Iris pigment epithelial cell (primary cell): Measurements from ENCODE around the gene MAN1B1.
A peak's percentile ranks its signal among the peaks of the same experiment; 100 is the strongest.

Experiments used
- DNase-seq: peaks from one replicate; pipeline ENCODE4 v3.0.0-alpha.2; 2011; ENCODE audit warnings: low read depth

MAN1B1 gene

DNA sequence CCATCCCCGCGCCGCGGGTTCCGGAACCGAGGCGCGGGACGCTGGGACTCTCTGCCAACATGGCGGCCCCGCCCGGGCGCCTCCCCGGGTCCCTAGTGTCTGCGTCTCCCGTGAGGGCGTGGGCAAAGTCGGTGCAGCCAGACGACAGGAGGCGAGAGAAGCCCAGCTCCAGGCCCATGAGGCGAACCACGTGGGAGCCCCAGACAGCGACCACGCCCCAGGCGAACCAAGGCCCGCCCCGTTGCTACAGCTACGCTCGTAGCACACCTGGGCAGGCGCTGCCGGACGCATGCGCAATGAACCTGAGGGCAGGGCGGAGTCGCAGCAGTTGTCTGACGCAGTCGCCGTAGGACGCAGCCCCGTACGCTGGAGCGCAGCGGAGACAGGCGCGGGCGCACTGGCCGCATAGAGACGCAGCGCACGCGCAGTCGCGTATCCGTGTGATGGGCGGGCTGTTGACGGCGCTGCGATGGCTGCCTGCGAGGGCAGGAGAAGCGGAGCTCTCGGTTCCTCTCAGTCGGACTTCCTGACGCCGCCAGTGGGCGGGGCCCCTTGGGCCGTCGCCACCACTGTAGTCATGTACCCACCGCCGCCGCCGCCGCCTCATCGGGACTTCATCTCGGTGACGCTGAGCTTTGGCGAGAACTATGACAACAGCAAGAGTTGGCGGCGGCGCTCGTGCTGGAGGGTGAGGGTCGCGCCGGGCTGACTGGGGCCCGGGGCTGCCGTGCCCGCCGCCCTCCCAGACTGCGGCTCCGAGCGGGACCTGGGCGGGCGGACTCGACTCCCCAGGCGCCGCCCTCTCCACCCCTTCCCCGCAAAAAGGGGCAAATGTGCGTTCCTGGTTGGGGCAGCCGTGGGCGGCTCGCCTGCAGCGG, at the start of gene MAN1B1:
Gene MAN1B1 (plus strand): TSS at position 455 of the 878 bp plus-strand sequence. CDS start 15 bp downstream, at position 470.
- DNase-seq, result peak; percentile 99

DNA sequence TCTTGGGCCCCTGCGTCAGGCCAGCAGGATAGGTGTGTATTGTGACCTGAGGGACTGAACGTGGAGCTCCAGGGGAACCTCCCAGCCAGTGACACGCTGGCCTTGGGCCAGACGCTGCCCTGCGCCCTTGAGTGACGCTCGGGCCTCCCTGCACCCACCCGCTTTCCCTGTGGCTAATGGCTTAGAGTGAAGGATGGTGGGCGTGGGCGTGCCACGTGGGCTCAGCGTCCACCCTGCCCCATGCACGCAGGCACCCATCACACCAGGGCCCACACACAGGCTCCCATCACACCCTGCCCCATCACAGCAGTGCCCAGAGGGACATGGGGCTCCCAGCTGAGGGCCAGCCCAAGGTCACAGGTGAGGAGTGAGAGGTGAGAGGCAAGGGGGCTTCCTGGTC, 49.8 kb upstream of the MAN1B1 start:
- no peak for DNase-seq

DNA sequence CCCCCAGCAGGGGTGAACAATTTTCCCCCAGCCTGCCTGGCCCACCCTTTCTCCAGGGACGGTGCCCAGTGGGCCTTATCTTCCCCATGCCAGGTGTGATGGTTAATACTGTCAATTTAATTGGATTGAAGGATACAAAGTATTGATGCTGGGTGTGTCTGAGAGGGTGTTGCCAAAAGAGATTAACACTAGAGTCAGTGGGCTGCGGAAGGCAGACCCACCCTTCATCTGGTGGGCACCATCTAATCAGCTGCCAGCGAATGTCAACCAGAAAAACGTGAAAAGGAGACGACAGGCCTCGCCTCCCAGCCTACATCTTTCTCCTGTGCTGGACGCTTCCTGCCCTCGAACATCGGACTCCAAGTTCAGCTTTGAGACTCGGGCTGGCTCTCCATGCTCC, 49.3 kb upstream of the MAN1B1 start:
- no peak for DNase-seq

DNA sequence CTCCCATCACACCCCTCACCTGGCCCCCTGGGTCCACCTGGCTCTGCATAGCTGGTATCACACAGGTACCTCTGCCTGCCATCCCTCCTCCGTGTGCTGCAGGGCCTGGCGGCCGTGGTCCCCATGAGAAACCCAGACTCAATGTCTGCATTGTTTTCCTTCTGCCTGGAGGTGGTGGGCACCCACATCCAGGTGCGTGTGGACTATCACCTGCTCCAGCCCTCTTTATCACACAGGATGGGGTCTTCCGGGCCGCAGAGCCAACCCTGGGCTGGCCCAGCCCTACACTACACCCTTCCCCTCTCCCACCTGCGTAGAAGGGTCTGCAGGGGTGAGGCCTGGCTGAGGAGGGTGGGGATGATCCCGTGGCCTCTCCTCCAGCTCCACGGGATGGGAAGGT, 47.9 kb upstream of the MAN1B1 start:
- no peak for DNase-seq

DNA sequence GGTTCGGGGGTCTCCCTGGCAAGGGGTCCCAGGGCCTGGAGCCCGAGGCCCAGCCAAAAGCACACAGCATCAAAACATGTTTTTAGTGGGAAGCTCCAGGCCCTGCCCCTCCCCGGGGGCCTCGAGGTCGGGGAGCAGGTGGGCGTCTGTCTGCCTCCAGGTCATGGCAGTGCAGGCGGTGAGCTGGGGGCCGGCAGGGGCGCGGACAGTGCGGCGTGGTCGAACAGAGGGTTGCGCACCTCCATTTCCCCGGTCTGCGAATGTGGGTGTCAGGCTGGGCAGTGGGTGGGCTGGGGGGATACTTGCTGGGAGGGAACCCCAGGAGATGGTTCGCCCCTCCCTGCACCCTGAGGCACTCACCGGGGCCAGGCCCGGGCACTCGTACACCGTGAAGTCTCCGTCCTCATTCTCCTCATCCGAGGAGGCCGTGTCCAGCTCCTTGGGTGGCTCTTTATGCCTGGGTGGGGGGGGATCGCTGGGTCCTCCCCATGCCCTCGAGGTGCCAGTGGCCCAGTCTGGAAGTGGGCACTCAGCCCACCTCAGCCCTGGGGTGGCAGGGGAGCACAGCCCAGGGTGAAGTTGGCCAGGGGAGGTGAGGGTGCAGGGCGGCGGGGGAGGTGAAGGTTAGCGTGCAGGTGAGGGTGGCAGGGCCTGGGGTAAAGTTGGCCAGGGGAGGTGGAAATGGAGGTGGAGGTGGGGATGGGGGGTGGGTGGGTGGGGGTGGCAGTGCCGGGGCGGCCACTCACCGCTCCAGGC, 47.0 kb upstream of the MAN1B1 start:
- DNase-seq, result no peak

DNA sequence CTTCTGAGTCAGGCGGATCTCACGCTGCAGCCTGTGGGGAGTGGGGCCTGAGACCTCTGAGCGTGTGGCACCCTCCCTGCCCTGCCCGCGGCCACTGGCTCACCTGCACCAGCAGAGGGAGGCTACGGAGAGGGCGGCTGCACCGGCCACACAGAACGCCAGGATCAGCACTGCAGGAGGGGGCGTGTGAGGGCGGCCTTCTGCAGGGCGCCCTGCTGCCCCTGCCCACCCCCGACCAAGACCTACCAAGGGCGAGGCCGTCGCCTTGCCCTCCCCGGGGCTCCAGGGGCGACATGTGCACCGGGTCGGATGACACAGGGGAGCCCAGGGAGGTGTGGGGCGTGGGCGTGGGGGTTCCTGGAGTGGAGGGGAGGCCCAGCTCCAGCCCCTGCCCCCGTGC, 46.2 kb upstream of the MAN1B1 start:
- no peak for DNase-seq

DNA sequence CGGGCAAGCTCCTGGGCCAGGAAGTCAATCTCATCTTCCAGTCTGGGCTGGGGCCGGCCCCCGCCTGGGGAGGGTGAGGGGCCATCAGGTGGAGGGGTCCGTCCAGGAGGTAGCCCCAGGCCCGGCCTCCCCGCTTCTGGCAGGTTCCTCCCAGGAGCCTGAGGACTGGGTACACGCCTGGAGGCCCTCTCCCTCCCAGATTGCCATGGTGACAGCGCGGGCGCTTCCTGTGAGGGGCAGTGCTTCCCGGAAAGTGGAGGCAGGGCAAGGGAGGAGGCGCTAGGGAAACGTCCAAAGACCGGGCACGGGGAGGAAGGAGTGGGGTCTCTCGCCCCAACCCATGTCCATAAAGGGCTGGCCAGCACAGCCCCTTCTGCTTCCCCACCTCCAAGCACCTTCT, 45.7 kb upstream of the MAN1B1 start:
- DNase-seq, result no peak

DNA sequence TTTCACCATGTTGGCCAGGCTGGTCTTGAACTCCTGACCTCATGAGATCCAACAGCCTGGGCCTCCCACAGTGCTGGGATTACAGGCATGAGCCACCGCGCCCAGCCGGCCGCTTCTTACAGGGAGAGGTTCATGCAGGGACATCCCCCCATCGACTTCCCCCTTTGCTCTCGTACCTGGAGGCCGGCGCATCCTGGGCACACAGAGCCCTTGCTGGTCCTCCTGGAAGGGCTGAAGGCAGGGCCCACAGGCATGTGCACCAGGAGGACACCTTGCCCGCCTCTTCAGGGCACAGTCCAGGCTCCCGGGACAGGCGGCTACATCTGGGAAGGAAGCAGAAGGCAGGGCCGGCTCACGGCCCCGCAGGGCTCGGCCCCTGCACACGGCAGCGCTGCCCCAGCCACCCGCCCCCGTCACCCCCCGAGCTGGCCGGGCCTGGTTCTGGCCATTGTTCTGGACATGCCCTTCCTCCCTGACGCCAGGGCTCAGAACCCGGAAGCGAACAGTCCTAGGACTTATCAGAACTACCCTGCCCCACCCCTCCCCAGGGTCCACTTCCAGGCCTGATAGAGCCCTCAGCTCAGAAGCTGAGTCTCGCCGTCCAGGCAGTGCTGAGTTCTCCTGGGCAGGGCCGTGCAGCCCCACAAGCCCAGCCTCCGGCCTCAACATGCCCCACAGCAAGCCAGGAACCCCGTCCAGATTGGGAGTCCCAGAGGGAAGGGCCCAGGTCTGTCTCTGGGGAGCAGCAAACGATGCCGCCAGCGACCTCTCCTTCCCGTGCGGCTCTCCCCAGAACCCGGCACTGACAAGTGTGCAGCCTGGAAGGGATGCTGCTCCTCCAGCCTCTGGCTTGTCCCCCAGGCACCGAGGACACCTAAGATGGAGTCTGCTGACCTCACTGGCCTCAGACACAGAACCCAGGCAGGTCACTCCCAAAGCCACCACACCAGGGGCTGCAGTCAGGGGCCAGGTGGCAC, 43.7 kb upstream of the MAN1B1 start:
- no peak for DNase-seq

DNA sequence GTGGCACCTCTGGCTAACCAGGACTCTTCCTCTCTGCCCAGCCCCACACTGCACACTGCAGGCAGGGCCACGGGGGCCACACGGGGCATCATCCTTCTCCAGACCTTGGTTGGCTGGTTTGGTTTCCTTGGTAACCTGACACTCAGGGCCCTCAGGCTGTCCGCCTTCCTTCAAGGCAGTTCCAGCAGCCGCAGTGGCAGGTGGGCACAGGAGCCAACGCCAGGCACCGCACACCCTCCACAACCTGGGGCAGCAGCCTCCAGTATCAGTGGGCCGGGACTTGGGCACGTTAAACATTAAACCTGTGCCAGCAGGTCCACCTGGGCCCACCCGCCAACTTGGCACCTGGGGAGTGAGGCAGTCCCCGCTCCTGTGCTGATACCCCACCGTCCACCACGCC, 42.7 kb upstream of the MAN1B1 start:
- DNase-seq, result no peak

DNA sequence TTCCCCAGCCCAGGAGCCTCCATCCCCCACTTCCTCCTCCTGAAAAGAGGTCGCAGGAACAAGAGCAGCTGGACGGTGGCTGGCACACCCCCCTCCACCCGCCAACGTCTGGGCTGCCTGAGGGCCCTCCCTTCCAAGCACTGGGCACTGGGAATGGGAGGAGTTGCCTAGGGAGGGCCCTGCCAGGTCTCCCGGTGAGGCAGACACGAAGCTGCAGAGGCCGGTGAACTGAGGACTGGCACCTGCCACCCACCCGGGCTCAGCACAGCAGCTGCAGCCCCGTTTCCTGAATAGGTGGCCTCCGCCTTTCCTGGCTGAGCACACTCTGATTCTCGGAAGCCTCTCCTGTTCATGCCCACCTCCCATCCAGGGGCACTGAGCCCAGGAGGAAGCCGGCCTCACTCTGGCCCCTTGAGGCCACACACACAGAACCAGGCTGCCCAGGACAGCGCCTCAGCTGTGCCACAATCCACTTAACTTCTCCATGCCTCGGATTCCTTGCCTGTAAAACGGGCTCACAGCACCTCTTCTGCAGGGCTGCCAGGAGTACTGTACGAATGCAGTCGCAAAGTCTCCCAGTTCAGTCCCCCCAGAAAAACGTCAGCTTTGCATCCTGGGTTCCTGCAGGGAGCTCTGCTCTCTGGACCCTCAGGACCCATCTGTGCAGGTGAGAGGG, 42.1 kb upstream of the MAN1B1 start:
- no peak for DNase-seq

DNA sequence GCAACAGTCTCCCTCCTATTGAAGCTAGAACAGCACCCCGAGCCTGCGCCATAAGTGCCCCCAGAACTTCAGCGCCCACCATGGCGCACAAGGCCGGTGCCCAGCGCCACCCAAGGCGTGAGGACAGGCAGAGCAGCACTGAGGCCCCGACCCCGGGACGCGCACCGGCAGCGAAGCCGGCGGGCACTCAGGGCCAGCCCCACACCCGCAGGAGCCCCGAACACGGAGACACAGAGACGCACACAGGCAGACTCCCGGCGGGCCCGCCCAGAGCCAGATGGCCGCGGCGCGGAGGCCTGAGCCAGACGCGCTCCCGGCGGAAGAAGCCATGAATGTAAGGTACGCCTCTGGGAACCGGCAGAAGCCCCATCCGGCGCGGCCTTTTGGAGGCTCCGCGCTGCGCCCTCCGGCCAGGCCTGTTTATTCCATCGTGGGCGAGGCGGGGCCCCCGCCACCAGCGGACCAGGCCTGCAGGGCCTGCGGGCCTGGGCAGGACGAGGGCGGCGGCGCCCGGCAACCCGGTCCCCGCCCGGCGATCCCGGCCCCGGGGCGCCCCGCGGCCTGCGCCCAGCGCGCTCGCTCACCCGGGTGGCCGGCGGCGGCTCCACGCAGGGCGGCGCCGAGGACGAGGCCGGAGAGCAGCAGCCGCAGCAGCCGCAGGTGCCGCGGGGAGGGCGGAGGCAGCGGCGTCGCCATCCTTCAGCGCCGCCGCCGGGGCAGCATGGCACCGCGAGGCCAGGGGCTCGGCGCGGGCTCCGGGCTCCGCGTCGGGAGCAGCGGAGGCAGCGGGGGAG, 41.3 kb upstream of the MAN1B1 start:
- DNase-seq, result peak; percentile 66

DNA sequence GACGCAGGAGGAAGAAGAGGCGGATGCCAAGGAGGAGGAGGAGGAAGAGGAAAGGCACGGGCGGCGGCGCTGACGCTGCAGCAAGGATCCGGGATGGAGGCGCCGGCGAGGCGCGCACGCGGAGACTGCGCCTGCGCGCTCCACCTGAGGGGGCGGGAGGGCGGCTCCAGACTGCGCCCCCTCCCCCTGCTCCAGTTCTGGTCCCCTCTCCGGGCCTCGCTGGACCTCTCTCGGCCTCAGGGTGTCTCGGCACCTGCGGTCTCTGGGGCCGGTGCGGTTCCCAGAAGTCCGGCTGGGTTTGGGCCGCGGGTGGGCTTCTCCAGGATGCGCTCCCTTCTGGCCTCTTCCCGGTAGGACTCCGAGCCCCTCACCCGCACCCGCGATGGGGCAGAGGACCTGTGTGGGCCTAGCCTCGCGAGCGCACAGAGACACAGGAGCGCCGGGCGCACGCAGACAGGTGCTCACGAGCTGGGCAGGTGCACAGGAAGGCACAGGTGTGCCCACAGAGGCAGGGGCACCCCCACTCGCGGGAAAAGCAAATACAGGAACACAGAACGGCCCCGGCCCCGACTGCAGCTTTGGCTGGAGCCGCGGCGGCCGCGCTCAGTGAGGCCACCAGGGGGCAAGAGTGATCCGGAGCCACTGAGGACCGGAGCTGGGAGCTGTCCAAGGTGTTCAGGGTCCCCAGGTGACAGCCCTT, 40.5 kb upstream of the MAN1B1 start, which contains the start of gene NPDC1:
Gene NPDC1 (minus strand): TSS at position 90 of the 700 bp plus-strand sequence. CDS start 188 bp downstream, outside the sequence.
- peak; percentile 74 for DNase-seq

DNA sequence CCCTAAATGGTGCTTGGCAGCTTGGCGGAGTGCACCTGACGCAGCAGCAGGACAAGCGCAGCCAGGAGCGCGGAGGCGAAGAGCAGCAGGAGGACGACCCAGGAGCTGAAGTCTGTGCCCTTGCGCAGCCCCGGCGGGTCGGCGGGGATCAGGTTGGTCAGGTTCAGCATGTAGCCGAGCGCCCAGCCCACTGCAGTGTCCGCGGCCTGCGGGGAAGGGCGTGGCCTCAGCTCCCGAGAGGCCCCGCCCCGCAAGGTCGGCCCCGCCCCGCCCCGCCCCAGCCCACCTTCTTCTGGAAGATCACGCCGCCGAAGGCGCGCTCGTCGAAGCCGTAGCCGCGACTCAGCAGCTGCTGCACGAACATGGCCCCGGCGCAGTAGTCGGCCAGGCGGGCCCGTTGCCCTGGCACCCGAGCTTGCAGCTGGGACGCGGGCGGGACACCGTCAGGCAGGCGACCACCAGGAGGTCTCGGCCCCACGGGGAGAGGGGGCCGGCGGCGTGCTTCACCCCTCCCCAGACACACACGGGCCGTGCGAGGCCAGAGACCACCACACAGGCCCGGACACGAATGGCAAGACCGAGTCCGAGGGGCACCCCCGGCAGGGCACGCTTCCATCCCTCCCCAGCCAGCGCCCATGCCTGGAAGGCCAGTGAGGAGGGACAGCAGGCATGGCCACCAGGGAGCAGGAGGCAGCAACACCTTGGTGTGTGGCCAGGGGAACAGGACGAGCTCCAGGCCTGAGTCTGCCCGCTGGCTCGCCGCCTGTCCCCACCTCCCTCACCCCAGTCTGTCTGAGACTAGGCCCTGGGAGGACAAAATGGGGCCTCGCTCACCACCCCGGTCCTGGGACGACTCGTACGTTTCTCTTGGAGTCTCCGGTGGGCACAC, 37.9 kb upstream of the MAN1B1 start:
- DNase-seq, result no peak

DNA sequence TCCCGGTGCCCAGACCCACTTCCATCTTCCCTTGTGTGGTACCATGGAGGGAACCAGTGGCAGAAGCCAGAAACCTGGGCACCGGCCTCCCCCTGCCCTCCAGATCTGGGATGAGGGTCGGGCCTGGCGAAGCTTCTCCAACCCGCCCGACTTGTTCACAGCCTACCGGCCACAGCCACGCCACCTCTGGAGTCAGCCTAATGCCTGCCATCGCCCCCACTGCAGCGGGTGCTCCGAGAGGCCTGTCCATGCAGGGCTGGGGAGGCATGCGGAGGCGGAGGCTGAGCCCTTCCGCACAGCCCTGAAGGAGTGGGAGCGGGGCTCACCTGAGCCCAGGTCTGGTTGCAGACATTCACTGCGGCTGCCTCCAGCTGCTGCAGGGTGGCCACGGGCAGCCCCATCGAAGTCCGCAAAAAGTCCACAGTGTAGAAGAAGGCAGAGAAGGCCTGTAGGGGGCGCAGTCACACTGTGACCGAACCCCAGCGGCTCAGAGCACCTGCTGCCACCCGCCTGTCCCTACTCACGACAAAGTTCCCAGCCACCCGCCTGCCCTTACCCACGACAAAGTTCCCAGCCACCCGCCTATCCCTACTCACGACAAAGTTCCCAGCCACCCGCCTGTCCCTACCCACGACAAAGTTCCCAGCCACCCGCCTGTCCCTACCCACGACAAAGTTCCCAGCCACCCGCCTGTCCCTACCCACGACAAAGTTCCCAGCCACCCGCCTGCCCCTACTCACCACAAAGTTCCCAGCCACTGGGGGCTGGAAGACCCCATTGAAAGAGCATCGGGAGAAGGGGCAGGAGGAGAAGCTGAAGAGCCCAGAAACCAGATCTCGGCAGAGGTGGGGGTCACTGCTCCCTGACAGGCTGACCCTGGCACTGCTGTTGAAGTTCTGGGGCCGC, 37.0 kb upstream of the MAN1B1 start:
- peak; percentile 33 for DNase-seq

DNA sequence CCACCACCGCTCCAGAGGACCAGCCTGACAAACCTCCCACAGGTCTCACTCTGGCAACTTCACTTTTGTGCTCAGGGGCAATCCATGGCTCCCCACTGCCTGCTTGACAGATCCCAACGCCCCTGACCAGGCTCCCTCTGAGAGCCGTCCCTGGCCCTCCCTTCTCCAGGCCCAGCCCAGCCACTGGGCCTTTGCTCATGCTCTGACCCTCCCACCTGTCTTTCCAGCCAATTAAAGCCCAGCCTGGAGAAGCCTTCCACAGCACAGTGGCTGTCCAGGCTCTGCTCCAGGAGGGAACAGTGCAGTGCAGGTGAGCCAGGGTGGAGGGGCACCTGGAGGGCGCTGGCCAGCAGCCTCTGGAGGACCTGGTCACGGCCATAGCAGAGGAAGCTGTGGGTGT, 36.2 kb upstream of the MAN1B1 start:
- DNase-seq, result no peak

DNA sequence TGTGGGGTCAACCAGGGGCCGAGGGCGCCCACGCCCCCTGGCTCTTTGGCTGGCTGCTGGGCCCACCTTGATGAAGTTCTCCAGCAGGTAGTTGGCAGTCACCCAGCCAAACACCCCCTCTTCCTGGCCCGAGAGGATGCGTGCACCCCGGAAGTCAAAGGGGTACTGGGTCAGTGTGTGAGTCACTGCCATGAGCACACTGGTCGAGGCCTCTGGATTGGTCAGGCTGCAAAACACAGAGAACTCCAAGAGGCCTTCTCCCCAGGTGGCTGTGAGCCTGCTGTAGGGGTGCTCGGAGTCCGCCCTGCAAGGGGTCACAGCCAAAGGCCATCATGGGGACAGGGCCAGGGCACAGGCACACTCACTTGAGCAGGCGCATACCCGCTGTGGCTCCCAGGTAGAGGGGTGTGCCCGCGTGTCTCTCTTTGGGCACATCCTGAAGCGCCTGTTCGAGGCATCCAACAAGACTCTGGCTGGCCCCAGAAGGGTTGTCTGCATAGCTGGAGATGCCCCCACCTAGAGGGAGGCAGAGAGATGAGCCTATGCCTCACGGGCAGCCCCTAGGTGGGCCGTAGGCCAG, 35.5 kb upstream of the MAN1B1 start:
- no peak for DNase-seq

DNA sequence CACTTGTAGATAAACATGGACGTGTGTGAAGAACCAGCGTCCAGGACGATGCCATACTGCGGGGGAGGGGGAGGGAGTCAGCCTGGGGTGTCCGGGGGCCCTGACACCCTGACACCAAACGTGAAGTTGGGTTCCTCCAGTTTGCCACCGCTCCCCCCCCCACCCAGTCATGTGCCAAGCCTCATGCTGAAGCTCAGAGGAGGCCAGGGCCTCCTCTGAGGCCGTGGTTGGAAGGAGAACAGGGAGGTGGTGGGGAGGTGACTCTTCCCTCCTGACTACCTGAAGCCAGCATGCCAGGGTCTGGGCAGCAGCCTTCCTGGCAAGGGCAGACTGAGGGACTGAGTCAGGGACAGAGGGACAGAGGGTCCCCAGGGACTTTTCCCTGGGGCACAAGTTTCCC, 34.5 kb upstream of the MAN1B1 start:
- DNase-seq, result no peak
